Suppressor macrophage treated with lipopolysaccharide for 1 hour (primary cell): ENCODE data around the gene GRPEL2.

Source experiments
- DNase-seq, 3 donors: peaks; one replicate each; pipeline ENCODE4 v3.0.0-alpha.2; 2020 to 2022

GRPEL2 gene

GRCh38 chr5:149345147-149345891 lies at the start of gene GRPEL2:
GRPEL2 (plus strand) TSS chr5:149345499; CDS start chr5:149345540, 41 bp downstream.
- peak; percentile 96 to 98 (median 98) for DNase-seq

- DNase-seq: no peak
These were observed 47.8 kb upstream of the GRPEL2 start for GRCh38 chr5:149297340-149298025.

- DNase-seq: no peak
These were observed 47.1 kb upstream of the GRPEL2 start for GRCh38 chr5:149298163-149298562.

GRCh38 chr5:149298842-149299404 lies 46.4 kb upstream of the GRPEL2 start:
- no peak for DNase-seq

GRCh38 chr5:149299451-149300054 lies 45.7 kb upstream of the GRPEL2 start:
- no peak for DNase-seq

GRCh38 chr5:149300441-149300840 lies 44.9 kb upstream of the GRPEL2 start:
- no peak for DNase-seq

- DNase-seq: no peak
These were observed 44.1 kb upstream of the GRPEL2 start for GRCh38 chr5:149301049-149301743.

- no peak for DNase-seq
These were observed 43.4 kb upstream of the GRPEL2 start for GRCh38 chr5:149301744-149302380.

- peak; percentile 42 to 55 (median 44) for DNase-seq
These were observed 42.7 kb upstream of the GRPEL2 start for GRCh38 chr5:149302641-149303040.

- no peak for DNase-seq
These were observed 42.1 kb upstream of the GRPEL2 start for GRCh38 chr5:149303210-149303609.

- DNase-seq: no peak
These were observed 40.9 kb upstream of the GRPEL2 start for GRCh38 chr5:149304195-149305078.

GRCh38 chr5:149309354-149309753 lies 35.9 kb upstream of the GRPEL2 start:
- no peak for DNase-seq

GRCh38 chr5:149310488-149310887 lies 34.8 kb upstream of the GRPEL2 start:
- no peak for DNase-seq

GRCh38 chr5:149310947-149311658 lies 34.2 kb upstream of the GRPEL2 start:
- no peak for DNase-seq

- no peak for DNase-seq
These were observed 32.0 kb upstream of the GRPEL2 start for GRCh38 chr5:149313151-149313841.

GRCh38 chr5:149314571-149315111 lies 30.7 kb upstream of the GRPEL2 start:
- no peak for DNase-seq

GRCh38 chr5:149315753-149316152 lies 29.5 kb upstream of the GRPEL2 start:
- no peak for DNase-seq

- DNase-seq: peak; percentile 40 to 62 (median 45)
These were observed 27.8 kb upstream of the GRPEL2 start for GRCh38 chr5:149317281-149318048.

- no peak for DNase-seq
These were observed 26.1 kb upstream of the GRPEL2 start for GRCh38 chr5:149319174-149319573.
